HG03571 (cell line): Measurements from ENCODE around the gene BTBD17.
"Not testable (repeated sequence)": the region's sequence is repeated elsewhere in the genome, so short reads cannot be mapped to it uniquely, and the experiment has no call there.

ENCODE experiments used
- ATAC-seq: cut with Tn5 transposase; IDR thresholded peaks from one replicate; pipeline ENCODE4 v1.9.1; 2021; ENCODE audit not compliant: unreplicated experiment

The BTBD17 gene, protein sequence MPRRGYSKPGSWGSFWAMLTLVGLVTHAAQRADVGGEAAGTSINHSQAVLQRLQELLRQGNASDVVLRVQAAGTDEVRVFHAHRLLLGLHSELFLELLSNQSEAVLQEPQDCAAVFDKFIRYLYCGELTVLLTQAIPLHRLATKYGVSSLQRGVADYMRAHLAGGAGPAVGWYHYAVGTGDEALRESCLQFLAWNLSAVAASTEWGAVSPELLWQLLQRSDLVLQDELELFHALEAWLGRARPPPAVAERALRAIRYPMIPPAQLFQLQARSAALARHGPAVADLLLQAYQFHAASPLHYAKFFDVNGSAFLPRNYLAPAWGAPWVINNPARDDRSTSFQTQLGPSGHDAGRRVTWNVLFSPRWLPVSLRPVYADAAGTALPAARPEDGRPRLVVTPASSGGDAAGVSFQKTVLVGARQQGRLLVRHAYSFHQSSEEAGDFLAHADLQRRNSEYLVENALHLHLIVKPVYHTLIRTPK

DNA sequence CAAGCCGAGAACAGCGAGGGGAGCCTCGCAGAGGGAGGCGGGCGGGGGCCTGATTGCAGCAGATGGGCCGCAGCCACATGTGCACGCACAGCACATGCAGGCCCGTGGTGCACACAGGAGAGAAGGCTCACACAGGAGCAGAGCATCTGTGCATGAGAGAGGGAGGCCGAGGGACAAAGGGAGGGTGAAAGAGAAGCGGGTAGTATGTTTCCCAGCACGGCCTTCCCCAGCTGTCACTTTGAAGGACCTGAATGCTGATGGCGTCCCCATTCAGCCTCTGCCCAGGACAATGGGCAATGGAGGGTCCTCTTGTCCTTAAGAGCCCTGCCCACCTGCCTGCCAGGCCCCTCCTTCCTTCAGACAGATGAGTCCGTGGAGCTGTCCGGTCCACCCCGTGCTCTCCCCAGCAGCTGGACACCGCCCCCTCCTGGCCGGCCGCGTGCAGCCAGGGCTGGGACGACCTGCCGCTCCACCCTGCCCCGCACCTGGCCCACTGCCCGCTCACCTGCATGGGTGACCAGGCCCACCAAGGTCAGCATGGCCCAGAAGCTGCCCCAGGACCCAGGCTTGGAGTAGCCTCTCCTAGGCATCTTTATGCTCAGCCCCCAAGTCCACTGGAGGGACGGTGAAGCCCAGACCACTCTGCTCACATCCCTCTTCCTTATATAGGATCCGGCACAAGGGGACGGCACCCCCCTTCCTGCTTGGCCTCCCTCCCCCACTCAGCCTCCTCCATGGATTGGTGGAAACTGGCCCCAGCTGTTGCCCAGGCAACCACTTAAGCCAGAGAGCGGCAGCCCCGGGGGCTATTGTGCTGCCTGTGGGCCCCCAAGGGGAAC is at the start of gene BTBD17:
Gene BTBD17 (minus strand): TSS at position 639 of the 839 bp plus-strand sequence. CDS start 49 bp downstream, at position 590.
- ATAC-seq: no peak

DNA sequence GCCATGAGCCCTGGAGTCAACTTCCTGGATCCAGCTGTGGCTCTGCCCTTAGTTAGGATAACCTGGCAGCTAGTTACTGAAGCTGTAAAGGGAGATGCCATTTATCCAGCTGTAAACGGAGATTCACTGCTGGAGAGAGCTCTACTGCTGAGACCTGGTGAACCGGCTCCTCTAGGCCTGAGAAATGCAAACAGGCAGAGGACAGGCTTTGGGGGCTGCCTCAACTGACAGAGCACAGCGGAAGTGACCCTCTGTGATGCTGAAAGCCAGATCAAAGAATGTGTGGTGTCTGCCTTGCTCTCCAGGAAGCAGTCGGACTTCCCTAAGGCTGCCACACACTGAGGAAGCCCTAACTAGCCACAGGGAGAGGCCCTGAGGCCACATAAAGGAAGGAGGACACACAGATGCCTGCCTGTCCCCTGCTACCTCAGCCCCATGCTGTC is 48.4 kb upstream of the BTBD17 start:
- no peak for ATAC-seq

DNA sequence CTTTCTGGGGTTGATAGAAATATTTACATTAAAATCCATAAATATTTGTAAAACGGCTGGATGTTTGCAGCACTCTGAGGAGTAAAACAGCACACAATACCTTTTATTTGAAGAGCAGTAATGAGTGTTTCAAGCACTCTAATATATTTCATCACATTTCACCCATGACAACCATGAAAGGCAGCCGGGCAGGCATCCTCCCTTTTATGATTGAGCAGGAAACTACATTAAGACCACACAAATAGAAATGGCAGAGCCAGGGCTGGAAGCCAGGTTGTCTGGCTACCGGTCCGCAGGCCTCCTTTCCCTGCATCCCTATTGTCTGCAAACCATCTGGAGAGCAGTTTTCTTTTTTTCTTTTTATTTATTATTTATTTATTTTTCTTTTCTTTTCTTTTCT is 47.1 kb upstream of the BTBD17 start:
- no peak for ATAC-seq

DNA sequence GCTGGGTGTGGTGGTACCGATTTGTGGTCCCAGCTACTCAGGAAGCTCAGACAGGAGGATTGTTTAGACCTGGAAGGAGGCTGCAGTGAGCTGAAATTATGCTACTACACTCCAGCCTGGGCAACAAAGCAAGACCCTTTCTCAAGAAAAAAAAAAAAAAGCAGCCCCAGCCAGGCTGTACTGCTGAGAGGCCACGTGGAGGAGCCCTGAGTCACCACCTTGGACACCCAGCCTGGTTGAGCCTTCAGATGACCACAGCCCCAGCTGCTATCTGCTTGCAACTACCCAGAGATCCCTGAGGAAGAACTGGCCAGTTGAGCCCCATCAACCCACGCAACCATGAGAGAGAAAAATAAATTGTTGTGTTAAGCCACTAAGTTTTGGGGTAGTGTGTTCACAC is 46.6 kb upstream of the BTBD17 start:
- ATAC-seq: no peak

DNA sequence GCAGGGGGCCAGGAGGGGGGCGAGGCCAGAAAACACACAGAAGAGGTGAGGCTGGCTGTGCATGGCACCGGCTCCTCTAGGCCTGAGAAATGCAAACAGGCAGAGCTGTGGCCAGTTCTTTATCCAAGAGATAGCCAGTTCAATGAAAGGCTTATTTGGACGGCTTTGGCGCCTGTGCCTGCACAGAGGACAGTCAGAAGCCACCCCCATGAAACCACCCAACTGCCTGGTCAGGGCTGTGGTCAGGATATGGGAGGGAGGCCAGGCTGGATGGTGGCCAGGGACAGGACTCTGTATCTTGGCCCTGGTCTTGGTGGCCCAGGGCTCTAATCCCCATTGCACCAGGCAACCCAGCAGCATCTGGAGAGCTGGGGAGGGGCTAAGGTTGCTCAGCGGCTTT is 45.7 kb upstream of the BTBD17 start:
- no peak for ATAC-seq

DNA sequence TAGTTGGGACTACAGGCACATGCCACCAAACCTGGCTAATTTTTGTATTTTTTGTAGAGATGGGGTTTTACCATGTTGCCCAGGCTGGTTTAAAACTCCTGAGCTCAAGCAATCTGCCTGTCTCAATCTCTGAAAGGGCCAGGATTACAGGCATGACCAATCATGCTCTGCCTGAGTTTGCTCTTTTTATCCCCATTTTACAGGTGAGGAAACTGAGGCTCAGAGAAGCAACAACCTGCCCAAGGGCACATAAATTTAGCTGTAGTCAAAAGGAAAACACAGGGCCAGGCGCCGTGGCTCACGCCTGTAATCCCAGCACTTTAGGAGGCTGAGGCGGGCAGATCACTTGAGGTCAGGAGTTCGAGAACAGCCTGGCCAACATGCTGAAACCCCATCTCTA is 43.6 kb upstream of the BTBD17 start:
- not testable (repeated sequence) for ATAC-seq

DNA sequence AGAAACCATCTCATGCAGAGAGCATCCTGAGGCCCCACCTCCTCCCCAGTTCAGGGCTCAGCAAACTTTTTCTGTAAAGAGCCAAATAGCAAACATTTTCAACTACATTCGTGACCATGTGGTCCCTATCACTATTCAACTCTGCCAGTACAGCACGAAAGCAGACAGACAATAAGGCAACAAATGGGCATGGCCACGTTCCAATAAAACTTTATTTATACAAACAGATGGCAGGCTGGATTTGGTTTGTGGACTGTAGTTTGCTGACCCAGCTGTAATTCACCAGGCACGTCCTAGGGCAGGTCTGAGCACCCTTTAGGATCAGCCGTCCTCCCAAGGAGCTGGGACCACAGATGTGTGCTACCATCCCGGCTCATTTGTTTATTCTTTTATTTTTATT is 43.1 kb upstream of the BTBD17 start:
- ATAC-seq: no peak

DNA sequence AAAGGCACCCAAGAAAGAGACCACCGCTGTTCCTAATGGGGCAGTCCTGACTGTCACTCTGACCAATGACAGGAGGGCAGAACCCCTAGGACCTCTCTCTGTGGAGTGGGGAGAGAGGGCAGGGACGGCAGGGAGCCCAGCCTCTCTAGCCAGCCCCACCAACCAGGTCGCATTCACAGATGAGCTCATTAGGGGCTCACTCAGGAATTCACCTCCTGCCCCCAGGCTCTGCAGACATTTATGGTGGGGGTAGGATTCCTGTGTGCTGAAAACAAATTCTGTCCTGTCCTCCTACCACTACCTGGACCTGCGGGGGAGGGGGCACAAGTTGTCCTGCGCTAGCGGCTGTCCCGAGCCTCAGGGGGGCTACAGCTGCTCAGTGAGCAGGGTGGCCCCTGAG is 42.5 kb upstream of the BTBD17 start:
- no peak for ATAC-seq

DNA sequence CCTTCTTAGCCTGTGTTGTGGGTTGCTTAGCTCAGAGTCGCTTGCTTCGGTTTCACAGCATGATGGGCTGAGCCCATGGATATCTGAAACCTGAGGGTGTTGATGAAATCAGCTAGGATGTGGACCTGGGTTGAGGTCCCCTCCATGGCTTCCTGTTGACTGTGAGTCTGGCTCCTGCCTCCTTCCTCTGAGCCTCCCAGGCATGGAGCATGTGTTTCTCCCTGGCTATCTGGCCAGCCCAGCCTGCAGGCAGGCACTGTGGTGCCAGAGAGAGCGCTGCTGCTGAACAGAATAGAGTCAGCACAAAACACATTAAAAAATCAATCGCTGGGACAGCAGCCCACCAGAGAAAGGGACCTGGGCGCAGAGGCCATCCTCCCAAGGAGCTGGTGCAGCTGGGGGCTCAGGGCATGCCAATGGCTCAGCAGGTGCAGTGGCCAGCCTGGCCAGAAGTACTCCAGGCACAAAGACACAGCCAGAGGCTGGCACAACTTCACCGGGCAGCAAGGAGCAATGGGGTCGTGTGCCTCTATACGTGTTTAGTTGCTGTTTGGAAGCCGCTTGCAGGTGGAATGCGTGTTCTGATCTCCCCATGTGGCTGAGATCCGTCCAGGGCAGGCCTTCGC is 42.0 kb upstream of the BTBD17 start:
- ATAC-seq: no peak

DNA sequence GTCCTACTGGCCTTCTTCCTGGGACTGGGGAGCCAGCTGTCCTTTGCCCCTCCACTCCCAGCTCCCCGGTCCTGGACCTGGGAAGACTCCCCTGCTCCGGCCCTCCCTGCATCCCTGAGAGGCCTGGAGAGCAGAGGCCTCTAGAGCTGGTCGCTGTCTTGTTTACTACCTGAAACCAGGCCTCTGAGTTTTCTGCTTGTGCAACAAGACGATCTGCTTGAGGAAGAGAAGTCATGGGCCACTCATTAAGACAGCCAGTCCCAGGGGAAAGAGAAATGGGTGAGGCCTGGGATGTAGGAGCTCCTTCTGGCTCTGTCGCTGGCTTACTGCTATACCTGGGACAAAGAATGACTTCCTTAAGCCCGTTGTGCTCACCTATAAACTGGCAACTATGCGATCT is 40.4 kb upstream of the BTBD17 start:
- no peak for ATAC-seq

DNA sequence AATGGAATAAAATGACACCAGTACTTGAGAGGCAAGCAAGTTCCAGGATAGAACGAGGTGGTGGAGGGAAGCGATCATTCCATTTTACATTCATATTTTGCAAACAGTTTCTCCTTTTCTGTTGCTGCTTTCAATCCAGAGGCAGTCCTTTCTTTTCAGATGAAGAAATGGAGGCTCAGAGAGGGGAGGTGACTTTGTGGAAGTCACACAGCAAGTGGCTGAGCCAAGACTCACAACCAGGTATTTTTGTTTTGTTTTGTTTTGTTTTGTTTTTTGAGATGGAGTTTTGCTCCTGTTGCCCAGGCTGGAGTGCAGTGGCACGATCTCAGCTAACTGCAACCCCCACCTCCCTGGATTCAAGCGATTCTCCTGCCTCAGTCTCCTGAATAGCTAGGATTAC is 34.9 kb upstream of the BTBD17 start:
- ATAC-seq: no peak

DNA sequence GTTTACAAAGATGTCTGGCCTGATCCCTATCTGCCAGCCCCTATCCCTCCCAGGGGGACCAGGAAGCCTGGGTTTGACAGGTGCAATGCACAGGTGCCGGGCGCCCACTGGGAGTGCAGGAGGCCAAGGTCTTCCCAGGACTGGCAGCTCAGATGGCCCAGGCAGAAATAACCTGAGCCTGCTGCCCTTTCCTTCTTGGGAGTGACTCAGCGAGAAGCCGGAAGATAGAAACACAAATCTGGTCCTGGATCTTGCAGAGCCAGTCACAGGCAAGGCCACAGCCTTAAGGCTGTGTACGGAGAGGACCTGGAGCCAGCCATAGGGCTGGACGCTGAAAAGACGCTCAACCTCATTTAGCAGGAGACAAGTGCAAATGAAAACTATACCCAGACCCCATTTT is 33.3 kb upstream of the BTBD17 start:
- no peak for ATAC-seq

DNA sequence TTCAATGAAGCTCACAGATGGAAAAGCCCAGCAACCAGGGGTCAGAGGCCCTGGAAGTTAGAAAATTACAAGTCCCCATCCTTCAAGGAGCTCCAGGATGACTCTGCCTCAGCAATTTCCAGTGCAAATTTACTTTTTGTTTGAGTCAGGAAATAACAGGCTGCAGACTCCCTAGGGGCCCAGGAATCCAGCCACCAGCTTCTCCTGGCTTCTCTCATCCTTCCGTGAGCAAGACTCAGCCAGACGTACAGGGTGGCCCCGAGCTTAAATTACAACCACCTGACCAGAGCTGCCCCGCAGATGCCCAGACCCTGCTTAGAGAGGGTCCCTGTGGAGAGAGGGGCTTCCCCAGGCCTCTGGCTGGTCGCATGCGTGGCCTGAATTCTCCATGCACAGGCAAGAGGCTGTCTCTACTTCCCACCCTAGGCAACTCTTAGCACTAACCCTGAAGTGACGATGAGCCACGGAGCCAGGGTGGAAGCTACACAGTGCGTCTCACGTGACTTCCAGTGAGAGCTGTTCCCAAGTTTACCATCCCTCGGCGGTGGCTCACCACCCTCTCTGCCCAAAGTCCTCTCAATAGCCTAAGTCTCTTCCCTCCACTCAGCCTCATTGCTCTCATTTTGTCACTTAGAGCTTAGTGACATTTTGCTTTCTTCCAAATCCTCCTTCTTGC is 32.7 kb upstream of the BTBD17 start:
- no peak for ATAC-seq

DNA sequence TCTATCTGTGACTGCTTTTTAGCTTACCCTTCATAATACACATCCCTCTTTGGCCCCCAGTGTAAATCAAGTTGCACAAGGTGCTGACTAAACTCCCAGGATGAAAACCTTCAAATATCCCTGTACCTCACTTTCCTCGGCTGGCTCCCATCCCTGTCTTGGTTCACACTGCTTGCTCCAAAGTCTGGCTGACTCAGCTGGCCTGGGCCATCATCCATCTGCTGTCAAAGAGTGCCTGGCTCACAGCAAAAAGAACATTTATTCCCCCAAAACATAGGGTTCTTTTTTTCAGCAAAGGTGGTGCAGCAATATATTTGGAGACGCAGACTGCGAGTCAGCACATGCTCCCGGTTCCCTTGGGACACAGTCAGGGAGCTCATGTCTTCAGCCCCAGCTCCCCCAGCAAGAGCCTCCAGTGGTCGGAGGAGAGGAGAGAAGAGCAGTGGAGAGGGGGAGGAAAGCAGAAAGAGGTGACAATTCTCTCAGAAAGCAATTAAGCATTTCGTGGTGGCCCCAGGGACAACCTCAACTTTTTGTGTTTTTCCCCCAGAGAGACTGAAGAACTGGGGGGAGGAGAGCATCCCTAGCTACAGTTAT is 31.8 kb upstream of the BTBD17 start:
- ATAC-seq: no peak

DNA sequence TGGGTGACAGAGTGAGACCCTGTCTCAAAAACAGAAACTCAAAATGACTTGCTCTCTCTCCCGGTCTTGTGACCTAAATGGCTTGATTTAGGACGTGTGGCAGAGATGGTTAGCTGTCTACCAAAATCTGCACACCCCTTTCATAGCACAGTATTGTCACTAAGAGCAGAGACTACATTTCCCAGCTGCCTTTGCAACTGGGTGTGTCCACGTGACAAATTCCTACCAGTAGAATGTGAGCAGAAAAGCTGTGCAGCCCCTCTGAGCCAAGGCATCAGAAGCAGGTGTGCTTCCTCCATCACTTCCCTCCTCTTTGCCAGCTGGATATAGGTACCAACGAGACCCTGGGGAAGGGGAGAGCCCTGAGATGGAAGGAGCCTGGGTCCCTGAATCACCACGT is 31.2 kb upstream of the BTBD17 start:
- ATAC-seq: no peak

DNA sequence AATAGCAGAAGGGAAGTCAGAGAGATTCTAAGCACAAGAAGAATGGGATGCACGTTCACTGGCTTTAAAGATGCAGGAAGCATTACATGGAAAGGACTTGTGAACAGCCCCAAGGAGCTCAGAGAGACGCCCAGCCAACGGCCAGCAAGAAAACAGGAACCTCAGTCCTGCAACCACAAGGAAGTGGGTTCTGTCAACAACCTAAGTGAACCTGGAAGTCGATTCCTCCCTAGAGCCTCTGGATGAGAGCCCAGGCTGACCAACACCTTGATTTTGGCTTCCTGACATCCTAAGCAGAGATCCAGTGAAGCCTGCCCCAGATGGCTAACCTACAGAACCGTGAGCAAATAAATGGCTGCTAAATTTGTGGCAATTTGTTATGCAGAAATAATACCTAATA is 30.1 kb upstream of the BTBD17 start:
- ATAC-seq: no peak

DNA sequence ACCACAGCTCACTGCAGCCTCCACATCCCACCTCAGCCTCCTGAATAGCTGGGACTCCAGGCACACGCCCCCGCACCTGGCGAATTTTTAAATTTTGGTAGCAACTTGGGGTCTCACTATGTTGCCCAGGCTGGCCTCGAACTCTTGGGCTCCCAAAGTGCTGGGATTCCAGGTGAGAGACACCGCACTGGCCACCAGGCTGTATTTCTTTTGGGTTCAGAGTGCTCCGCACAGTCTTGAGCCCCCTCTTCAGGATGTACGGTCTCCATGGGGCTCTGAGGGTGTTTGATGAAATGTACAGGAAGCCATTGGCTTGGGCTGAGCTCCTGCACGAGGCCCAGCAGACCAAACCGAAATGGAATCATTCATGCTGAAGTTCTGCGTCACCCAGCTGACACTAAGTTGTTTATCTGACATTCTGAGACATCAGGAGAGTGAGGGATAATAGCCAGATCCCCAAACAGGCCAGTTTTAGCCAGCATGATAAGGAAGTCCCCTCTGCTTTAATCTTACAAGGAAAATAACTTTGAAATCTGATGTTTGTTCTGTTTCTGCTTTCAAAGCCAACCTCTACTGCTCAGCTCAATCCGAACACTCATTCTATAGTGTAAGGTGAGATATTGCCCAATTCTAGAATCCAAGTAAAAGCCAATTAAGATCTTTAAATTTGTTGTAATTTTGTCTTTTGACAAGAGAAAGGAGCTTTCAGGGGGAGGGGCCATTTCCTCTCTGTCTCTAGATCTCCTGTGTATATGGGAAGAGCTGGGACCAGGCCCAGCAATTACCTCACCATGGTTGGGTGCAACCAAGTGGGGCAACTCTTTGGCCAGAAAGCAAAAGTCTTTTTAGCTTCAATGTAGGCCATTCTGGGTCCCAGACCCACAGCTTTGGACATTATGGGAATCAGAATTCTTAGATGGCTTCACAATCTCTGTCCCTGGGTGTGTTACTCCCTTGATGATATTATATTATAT is 29.3 kb upstream of the BTBD17 start:
- no peak for ATAC-seq

DNA sequence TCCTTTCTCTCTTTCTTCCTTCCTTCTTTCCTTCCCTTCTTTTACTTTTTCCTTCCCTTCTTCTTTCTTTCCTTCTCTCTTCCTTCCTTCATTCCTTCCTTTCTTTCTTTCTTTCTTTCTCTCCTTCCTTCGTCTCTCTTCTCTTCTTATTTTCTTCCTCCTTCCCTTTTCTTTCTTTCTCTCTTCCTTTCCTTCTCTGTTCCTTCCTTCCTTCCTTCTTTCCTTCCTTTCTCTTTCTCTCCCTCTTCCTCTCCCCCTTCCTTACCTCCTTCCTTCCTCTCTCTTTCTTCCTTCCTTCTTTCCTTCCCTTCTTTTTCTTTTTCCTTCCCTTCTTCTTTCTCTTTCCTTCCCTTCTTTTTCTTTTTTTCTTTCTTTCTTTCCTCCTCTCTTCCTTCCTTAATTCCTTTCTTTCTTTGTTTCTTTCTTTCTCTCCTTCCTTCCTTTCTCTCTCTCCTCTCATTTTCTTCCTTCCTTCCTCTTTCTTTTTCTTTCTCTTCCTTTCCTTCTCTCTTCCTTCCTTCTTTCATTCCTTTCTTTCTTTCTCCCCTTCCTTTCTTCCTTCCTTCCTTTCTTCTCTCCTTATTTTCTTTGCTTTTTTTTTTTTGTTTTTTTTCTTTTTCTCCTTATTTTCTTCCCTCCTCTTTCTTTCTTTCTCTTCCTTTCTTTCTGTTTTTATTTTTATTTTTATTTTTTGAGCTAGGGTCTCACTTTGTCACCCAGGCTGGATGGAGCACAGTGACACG is 28.4 kb upstream of the BTBD17 start:
- ATAC-seq: no peak
